ENCODE measurements around the gene KRT81.

DNA sequence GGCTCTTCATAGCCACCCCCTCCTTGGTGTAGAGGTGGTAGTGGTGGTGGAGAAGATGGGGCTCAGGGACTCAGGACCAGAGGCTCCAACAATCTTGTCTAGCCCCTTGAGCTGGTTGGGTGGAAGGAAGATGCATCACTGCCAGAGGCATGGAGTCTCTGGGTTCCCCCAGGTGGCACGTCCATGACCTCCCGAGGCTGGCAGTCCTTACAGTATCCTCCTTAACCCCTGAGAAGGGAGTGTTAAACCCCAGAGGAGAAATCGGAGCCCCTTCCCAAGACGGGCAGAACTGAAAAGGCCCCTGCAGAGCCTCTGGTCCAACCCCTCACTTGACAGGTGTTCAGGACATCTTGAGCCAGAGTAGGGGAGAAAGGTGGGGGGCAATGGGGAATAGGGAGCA is 20.8 kb upstream of the KRT81 start:
- TF ChIP-seq EZH2 (IDR thresholded peaks at IDR 0.05; ENCODE audit: low read length, missing control alignments), result no peak
- no peak for TF ChIP-seq CTCF (conservative IDR thresholded peaks at IDR 0.05 in 1 of 2, IDR thresholded peaks at IDR 0.05 in 1 of 2; ENCODE audit: low read depth in 1 of 2, low read length in 2 of 2)
